Measurements from ENCODE around the gene PMCH. TPM values are rescaled to one million over a fixed set of nuclear protein-coding genes. Genes with fewer than 3 reads are reported as not detected.

Gene PMCH
- polyA plus RNA-seq, 1 of the 3 experiments (the other 2 are of a cell fraction) = not detected

DNA sequence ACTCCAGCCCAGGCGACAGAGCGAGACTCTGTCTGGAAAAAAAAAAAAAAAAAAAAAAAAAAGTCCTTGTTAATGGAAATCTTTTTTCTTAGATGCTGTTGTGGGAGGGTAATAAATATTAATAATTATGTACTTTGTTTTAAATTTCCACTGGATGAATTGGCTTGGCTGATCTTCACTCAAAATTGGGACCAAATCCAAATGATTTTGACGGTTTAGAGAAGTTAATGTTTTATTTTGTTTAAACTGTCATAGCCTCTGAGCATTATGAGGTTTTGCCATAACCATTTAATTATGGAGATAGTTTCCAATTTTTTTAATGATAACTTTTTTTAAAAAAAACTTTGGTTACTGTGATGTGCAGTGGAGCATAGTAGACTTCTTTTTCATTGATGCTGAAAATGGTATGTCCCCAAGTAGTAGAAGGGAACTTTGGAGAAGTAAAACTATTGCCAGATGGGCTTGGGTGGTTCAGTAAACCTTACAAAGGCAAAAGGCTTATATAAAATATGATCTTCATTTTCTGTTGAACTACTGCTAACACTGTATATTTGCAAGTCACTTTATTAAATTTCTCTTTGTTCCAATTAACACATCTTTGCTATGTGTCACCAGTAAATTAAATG, 3.9 kb upstream of the PMCH start:
- 94% methylated on average over 3 of the region's 3 CpGs for WGBS (ENCODE audit: low lambda C conversion rate)
- POLR2A ChIA-PET = no interaction called here
- TF ChIP-seq RXRA (IDR thresholded peaks at IDR 0.05; ENCODE audit: borderline replicate concordance, low read depth) = no peak
- TF ChIP-seq NRF1 (IDR thresholded peaks at IDR 0.05; ENCODE audit: low read depth, low read length) = no peak
- TF ChIP-seq RAD21 (IDR thresholded peaks at IDR 0.05; ENCODE audit: low read length) = no peak
- no peak for TF ChIP-seq TCF12 (IDR thresholded peaks at IDR 0.05)
- TF ChIP-seq, protein P1, sequence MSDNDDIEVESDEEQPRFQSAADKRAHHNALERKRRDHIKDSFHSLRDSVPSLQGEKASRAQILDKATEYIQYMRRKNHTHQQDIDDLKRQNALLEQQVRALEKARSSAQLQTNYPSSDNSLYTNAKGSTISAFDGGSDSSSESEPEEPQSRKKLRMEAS (IDR thresholded peaks at IDR 0.05; ENCODE audit: low read depth) = no peak
- TF ChIP-seq YY1 (IDR thresholded peaks at IDR 0.05; ENCODE audit: low read depth) = no peak
- TF ChIP-seq, protein P2, sequence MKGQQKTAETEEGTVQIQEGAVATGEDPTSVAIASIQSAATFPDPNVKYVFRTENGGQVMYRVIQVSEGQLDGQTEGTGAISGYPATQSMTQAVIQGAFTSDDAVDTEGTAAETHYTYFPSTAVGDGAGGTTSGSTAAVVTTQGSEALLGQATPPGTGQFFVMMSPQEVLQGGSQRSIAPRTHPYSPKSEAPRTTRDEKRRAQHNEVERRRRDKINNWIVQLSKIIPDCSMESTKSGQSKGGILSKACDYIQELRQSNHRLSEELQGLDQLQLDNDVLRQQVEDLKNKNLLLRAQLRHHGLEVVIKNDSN (IDR thresholded peaks at IDR 0.05; ENCODE audit: borderline replicate concordance, low read depth) = no peak
- TF ChIP-seq, protein P3, sequence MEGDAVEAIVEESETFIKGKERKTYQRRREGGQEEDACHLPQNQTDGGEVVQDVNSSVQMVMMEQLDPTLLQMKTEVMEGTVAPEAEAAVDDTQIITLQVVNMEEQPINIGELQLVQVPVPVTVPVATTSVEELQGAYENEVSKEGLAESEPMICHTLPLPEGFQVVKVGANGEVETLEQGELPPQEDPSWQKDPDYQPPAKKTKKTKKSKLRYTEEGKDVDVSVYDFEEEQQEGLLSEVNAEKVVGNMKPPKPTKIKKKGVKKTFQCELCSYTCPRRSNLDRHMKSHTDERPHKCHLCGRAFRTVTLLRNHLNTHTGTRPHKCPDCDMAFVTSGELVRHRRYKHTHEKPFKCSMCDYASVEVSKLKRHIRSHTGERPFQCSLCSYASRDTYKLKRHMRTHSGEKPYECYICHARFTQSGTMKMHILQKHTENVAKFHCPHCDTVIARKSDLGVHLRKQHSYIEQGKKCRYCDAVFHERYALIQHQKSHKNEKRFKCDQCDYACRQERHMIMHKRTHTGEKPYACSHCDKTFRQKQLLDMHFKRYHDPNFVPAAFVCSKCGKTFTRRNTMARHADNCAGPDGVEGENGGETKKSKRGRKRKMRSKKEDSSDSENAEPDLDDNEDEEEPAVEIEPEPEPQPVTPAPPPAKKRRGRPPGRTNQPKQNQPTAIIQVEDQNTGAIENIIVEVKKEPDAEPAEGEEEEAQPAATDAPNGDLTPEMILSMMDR (IDR thresholded peaks at IDR 0.05) = no peak
- no peak for TF ChIP-seq SIN3A (IDR thresholded peaks at IDR 0.05; ENCODE audit: borderline replicate concordance, low read depth, low read length)
- no peak for TF ChIP-seq GATA2 (CRISPR knock-in tag; IDR thresholded peaks at IDR 0.05)
- no peak for TF ChIP-seq EP300 (IDR thresholded peaks at IDR 0.05; ENCODE audit: borderline replicate concordance in 1 of 2, low read depth in 1 of 2, low read length in 1 of 2)
- TF ChIP-seq POLR2AphosphoS5 (IDR thresholded peaks at IDR 0.05; ENCODE audit: low read depth, low read length) = no peak
- TF ChIP-seq MEF2A (IDR thresholded peaks at IDR 0.05; ENCODE audit: borderline replicate concordance, low read depth) = no peak
- no peak for TF ChIP-seq MXI1 (IDR thresholded peaks at IDR 0.05; ENCODE audit: low read depth, low read length)
- no peak for TF ChIP-seq TEAD4 (IDR thresholded peaks at IDR 0.05; ENCODE audit: borderline replicate concordance, insufficient read depth)
- TF ChIP-seq FOXJ3 (CRISPR knock-in tag; IDR thresholded peaks at IDR 0.05) = no peak
- TF ChIP-seq, protein P4, sequence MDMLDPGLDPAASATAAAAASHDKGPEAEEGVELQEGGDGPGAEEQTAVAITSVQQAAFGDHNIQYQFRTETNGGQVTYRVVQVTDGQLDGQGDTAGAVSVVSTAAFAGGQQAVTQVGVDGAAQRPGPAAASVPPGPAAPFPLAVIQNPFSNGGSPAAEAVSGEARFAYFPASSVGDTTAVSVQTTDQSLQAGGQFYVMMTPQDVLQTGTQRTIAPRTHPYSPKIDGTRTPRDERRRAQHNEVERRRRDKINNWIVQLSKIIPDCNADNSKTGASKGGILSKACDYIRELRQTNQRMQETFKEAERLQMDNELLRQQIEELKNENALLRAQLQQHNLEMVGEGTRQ (IDR thresholded peaks at IDR 0.05; ENCODE audit: borderline replicate concordance, low read depth, low read length) = no peak

More for the DNA sequence above, 3.9 kb upstream of the PMCH start:
- Histone ChIP-seq H3K27ac (ENCODE audit: low read depth in 2 of 2, low read length in 1 of 2) (no peak overlapping the region), H3F3A (replicated peaks; ENCODE audit: insufficient read depth) (no peaks in the 10 kb centered on the region), H3K27me3 (ENCODE audit: insufficient read depth) (no peaks in the 10 kb centered on the region), H3K4me1 (ENCODE audit: control insufficient read depth in 1 of 2, insufficient read depth in 2 of 2, low read depth in 1 of 2, low read length in 1 of 2) (no peaks in the 10 kb centered on the region), H3K79me2 (ENCODE audit: insufficient read depth) (no peaks in the 10 kb centered on the region), H3K9me3 (no peaks in the 10 kb centered on the region), H3K9me2 (no peaks in the 10 kb centered on the region), H3K4me2 (no peak overlapping the region), H3K4me3 (ENCODE audit: low read depth in 2 of 2, low read length in 1 of 2) (no peak overlapping the region), H3K36me3 (replicated peaks in 1 of 2; ENCODE audit: control insufficient read depth in 1 of 2, insufficient read depth in 2 of 2, low read length in 1 of 2) (no peaks in the 10 kb centered on the region), H2AFZ (ENCODE audit: low read depth) (no peak overlapping the region), H4K20me1 (ENCODE audit: insufficient read depth) (no peaks in the 10 kb centered on the region), H3K9ac (no peak overlapping the region)
- DNase-seq = no peak
- CTCF ChIA-PET = no interaction called here
